ENCODE data around the gene ZFP1.

ZFP1 gene

DNA sequence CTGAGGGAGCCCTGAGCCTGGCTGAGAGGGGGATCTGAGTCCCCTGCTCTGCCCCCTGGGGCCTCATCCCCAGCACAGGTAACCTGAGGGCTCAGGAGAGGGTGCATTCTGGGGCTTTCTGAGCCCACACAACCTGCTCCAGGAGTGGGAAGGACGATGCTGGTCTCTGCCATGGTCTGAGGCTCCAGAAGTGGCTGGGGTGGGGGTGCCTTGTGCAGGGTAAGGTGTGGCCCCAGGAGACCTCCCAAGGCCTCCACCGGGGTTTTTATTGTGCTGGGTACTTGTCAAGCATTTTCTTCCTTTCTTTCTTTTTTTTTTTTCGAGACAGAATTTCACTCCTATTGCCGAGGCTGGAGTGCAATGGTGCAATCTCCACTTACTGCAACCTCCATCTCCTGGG lies 70.8 kb downstream of the ZFP1 start:
- in situ Hi-C loops (cut with MboI; ENCODE audit: low sequenced_read_pairs), result loop anchor here (25.0 kb wide), 1 partner anchor 543 kb away; no protein-coding TSS in a partner anchor

GRCh38 chr16:75219838-75220237 lies 71.5 kb downstream of the ZFP1 start:
- in situ Hi-C loops (cut with MboI; ENCODE audit: low sequenced_read_pairs), result loop anchor here (25.0 kb wide), 1 partner anchor 542 kb away; no protein-coding TSS in a partner anchor

Measured in HL-60/S4 (cell line).